ENCODE measurements around the gene TMEM167A. TPM values are rescaled to one million over a fixed set of nuclear protein-coding genes. Genes with fewer than 3 reads are reported as not detected.
"Not testable (repeated sequence)": the region's sequence is repeated elsewhere in the genome, so short reads cannot be mapped to it uniquely, and the experiment has no call there.

The TMEM167A gene
- total RNA-seq, 1 experiment from 2014 or later = 144 TPM

DNA sequence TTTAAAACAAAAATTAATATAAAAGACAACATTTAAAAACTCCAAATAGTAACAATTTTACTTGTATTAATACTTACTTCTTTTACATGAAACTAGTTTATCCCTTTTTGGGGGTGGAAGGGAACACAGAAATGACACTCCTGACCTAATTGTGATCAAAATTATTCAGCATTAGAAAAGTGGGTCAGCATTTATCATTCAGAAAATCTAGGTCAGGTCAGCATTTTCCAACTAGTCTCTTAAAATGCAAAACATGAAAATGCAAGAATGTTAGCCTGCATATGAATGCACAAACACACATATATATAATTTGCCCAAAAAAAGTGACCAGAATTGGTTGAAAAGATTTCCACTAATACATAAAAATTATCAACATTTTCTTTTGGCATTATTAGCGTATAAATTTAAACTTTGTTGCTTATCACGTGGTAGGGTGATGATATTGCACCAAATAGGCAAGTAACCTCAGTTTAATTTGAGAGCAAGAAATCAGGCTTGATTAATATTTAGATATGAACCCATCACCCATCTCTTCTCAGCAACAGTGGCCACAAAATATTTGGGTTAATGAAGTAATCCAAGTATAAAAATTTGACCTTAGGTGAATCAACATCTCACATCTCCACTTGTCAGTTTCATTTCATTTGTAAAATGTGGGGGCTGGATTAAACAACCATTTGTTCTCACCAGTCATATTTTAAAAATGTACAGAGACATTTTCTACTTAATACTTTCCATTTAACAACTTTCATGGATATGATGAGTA, 5.7 kb downstream of the TMEM167A start:
- peaks cover 9% of the 10 kb centered on the region for H3K4me1 ChIP-seq (replicated peaks)
- H3K9me3 ChIP-seq (replicated peaks) = no peaks in the 10 kb centered on the region
- H3K27me3 ChIP-seq (replicated peaks) = no peaks in the 10 kb centered on the region
- DNase-seq (ENCODE audit: low read depth in 1 of 2, low spot score in 2 of 2) = no peak
- H3K27ac ChIP-seq = no peak overlapping the region
- no peak overlapping the region for H3K4me3 ChIP-seq
- H3K36me3 ChIP-seq = peaks cover 21% of the 10 kb centered on the region

DNA sequence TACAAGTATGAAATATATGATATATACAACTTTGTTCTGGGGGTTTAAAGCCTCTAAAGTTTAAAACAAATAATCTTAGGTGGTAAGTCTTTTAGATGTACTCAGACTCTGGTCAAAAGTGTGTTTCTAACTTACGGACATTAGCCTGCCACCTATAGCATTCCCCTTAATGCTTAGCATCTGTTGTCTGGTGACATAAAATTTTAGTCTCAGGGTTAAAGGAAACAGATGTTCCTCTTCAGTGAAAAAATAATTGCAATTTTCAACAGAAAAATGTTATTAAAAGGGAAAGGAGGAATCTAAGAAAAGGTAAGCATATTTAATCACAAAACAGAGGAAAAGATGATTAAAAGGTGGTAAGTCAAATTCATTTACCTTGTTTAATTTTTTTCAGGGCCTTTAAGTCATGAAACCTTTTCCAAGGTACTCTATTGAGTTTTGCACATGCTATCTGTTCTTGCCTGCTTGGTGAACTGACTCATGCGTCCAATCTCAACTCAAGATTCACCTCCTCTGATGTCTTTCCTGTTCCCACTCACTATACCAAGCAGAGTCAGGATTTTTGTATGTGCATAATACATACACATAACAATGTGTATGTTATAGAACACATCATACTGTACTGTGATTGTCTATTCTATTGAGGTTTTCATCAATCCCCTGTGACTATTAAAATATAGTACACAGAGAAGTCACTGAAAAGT, 7.9 kb downstream of the TMEM167A start:
- H3K4me1 ChIP-seq (replicated peaks) = peaks cover 9% of the 10 kb centered on the region
- H3K4me3 ChIP-seq = no peak overlapping the region
- peaks cover 18% of the 10 kb centered on the region for H3K36me3 ChIP-seq
- no peak for DNase-seq (ENCODE audit: low read depth in 1 of 2, low spot score in 2 of 2)
- H3K27me3 ChIP-seq (replicated peaks) = no peaks in the 10 kb centered on the region
- no peaks in the 10 kb centered on the region for H3K9me3 ChIP-seq (replicated peaks)
- H3K27ac ChIP-seq = no peak overlapping the region

- not testable (repeated sequence) for H3K27me3 ChIP-seq (replicated peaks); H3K4me1 ChIP-seq (replicated peaks); DNase-seq (ENCODE audit: low read depth in 1 of 2, low spot score in 2 of 2); H3K27ac ChIP-seq; H3K9me3 ChIP-seq (replicated peaks); H3K4me3 ChIP-seq
- H3K36me3 ChIP-seq = peaks cover 16% of the 10 kb centered on the region
Measured at GRCh38 chr5:83067377-83067776, 9.8 kb downstream of the TMEM167A start.

GRCh38 chr5:83066548-83067110, 10.6 kb downstream of the TMEM167A start:
- Histone ChIP-seq H3K36me3 (peaks cover 22% of the 10 kb centered on the region), H3K4me1 (replicated peaks) (peaks cover 9% of the 10 kb centered on the region)
- no peak for DNase-seq (ENCODE audit: low read depth in 1 of 2, low spot score in 2 of 2)

DNA sequence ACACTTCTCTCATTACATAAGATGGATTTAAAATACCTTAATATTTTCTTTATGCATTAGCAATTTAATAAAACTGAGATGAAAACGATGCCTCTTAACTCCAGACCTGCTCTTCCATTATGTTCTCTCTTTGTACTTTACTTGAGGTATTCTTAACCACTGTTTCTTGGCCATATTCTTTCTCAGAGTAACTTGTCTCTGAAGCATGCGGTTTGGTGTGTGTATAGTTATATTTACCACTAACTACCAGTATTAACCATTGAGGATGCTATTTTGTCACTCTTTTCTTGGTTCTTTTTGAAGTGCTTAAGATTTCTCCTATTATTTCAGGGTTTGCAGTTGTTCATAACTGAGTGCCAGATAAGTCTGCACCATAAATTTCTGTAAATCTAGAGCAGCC, 17.9 kb downstream of the TMEM167A start:
- no peak overlapping the region for H3K27ac ChIP-seq
- H3K36me3 ChIP-seq = peaks cover 55% of the 10 kb centered on the region
- no peak overlapping the region for H3K4me3 ChIP-seq
- DNase-seq (ENCODE audit: low read depth in 1 of 2, low spot score in 2 of 2) = no peak
- no peaks in the 10 kb centered on the region for H3K27me3 ChIP-seq (replicated peaks)
- H3K9me3 ChIP-seq (replicated peaks) = 0 out of 2 replicates have a peak, but pooled peaks cover 2% of the 10 kb centered on the region
- H3K4me1 ChIP-seq (replicated peaks) = peaks cover 3% of the 10 kb centered on the region; the same call in 1 of the 2 replicates

More at GRCh38 chr5:83066548-83067110, 10.6 kb downstream of the TMEM167A start:
- no peak overlapping the region for H3K4me3 ChIP-seq
- no peaks in the 10 kb centered on the region for H3K9me3 ChIP-seq (replicated peaks)
- H3K27me3 ChIP-seq (replicated peaks) = no peaks in the 10 kb centered on the region
- no peak overlapping the region for H3K27ac ChIP-seq

DNA sequence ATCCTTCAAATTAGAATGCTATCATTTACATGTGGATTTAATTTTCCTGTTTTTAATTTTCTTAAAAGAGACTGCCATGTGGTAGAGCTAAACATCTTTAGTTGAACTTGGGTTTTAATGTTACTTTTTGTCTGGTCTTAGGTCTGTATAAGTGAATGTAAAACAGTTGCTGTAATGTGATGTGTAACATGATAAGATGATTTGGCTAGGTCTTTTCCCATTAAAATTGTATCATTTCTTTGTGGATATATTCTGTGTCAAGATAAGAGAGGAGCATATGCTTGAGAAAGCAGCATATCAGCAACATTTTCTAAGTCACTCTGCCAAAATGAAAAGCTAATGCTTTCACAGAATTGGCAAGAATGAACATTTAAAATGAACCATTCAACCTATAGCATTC, 18.5 kb downstream of the TMEM167A start:
- H3K27me3 ChIP-seq (replicated peaks) = no peaks in the 10 kb centered on the region
- H3K27ac ChIP-seq = no peak overlapping the region
- peaks cover 3% of the 10 kb centered on the region; the same call in 1 of the 2 replicates for H3K4me1 ChIP-seq (replicated peaks)
- no peak for DNase-seq (ENCODE audit: low read depth in 1 of 2, low spot score in 2 of 2)
- H3K9me3 ChIP-seq (replicated peaks) = 0 out of 2 replicates have a peak, but pooled peaks cover 2% of the 10 kb centered on the region
- peaks cover 59% of the 10 kb centered on the region for H3K36me3 ChIP-seq
- no peak overlapping the region for H3K4me3 ChIP-seq

DNA sequence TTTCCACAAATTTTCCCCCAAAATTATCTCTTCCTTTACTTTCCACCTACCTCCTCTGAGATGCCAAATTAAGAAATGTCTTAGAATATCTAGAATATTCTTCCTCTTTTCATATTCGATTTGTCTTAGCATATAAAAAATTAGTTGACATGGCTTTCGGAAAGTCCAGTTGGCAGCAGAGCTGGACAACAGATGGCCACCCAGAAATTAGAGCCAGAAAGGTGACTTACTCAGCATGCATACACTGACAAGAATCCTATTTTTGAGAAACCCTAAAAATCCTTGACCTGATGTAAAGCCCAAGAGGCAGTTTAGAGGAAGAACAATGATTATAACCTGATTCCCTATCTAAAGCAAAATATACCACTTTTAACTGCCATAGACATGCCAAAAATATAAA, 22.0 kb downstream of the TMEM167A start:
- Histone ChIP-seq H3K9me3 (replicated peaks) (0 out of 2 replicates have a peak, but pooled peaks cover 2% of the 10 kb centered on the region), H3K27ac (no peak overlapping the region), H3K36me3 (peaks cover 52% of the 10 kb centered on the region), H3K4me3 (no peak overlapping the region), H3K4me1 (replicated peaks) (peaks cover 3% of the 10 kb centered on the region; the same call in 1 of the 2 replicates), H3K27me3 (replicated peaks) (no peaks in the 10 kb centered on the region)
- DNase-seq (ENCODE audit: low read depth in 1 of 2, low spot score in 2 of 2) = no peak

DNA sequence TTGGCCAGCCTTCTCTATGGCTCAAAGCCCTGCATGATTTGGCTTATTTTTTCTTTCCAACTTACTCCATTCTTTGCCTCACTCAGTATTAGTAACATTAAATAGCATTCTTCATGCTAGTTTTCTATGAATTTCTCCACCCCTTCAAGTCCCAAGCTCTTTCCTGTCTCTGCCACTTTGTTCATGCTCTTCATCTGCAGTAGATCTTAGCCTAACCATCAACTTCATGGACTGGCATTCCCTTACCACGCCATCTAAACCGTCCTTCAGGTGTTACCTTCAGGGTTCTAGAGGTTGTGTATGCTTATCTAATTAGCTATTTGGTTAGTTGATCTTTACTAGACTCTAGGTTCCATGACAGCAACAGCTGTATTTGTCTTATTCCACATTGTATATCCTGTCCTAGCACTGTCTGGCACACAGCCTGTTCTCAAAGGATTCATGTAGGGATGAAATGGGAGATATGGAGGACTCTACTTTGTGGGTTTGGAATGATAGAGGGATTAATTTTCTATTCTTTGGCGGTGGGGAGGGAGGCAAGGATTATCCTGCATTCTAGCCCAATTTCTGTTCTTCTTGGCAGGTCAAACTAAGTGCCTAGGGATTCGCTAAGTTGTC, 26.4 kb downstream of the TMEM167A start:
- H3K4me3 ChIP-seq = no peak overlapping the region
- peaks cover 42% of the 10 kb centered on the region for H3K36me3 ChIP-seq
- no peak overlapping the region for H3K27ac ChIP-seq
- H3K27me3 ChIP-seq (replicated peaks) = no peaks in the 10 kb centered on the region
- H3K4me1 ChIP-seq (replicated peaks) = no peaks in the 10 kb centered on the region
- DNase-seq (ENCODE audit: low read depth in 1 of 2, low spot score in 2 of 2) = no peak
- H3K9me3 ChIP-seq (replicated peaks) = no peaks in the 10 kb centered on the region

GRCh38 chr5:83049370-83049885, 27.8 kb downstream of the TMEM167A start:
- H3K27me3 ChIP-seq (replicated peaks) = no peaks in the 10 kb centered on the region
- H3K4me1 ChIP-seq (replicated peaks) = no peaks in the 10 kb centered on the region
- H3K36me3 ChIP-seq = peaks cover 38% of the 10 kb centered on the region
- H3K9me3 ChIP-seq (replicated peaks) = no peaks in the 10 kb centered on the region
- no peak for DNase-seq (ENCODE audit: low read depth in 1 of 2, low spot score in 2 of 2)
- no peak overlapping the region for H3K27ac ChIP-seq
- H3K4me3 ChIP-seq = no peak overlapping the region

DNA sequence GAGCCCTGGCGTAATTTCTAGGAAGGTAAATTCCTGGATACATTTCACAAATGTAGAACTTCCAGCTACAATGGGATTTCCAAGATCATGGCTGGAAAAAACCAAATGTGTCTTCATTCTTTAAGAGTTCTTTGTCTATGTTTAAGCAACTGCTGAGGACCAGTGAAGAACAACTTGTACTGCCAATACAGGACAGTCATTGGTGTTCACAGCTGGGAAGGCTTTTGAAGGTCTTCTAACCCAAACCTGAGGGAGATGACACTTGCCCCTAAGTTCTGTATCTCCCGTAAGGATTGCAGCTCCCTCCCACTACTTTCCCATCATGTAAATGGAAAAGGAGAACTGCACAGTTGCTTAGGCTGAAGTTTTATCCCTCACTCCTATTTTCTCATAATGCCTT, 28.4 kb downstream of the TMEM167A start:
- H3K4me1 ChIP-seq (replicated peaks) = no peaks in the 10 kb centered on the region
- H3K27ac ChIP-seq = no peak overlapping the region
- no peaks in the 10 kb centered on the region for H3K27me3 ChIP-seq (replicated peaks)
- no peak overlapping the region for H3K4me3 ChIP-seq
- H3K36me3 ChIP-seq = peaks cover 32% of the 10 kb centered on the region
- no peaks in the 10 kb centered on the region for H3K9me3 ChIP-seq (replicated peaks)
- DNase-seq (ENCODE audit: low read depth in 1 of 2, low spot score in 2 of 2) = no peak

DNA sequence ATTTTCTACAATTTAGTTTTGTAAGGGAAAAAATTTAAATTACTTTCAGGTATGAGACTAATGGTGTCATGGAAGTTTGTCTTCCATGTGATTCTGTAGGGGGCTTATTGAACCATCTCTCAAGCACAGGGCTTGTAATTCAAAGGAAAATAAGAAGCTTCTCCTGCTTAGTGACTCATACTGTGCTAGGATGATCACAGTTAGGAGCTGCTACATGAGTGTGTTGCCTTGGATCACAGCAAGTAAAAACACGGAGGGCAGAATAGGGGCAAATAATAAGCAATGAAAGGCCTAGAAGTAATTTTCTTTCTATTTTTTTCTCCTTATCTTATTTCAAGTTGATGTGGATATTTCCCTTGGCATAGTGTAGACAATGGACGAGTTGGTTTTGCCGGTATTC, 28.9 kb downstream of the TMEM167A start:
- Histone ChIP-seq H3K27me3 (replicated peaks) (no peaks in the 10 kb centered on the region), H3K27ac (no peak overlapping the region), H3K4me3 (no peak overlapping the region), H3K4me1 (replicated peaks) (no peaks in the 10 kb centered on the region), H3K9me3 (replicated peaks) (no peaks in the 10 kb centered on the region), H3K36me3 (peaks cover 31% of the 10 kb centered on the region)
- no peak for DNase-seq (ENCODE audit: low read depth in 1 of 2, low spot score in 2 of 2)

- H3K9me3 ChIP-seq (replicated peaks) = no peaks in the 10 kb centered on the region
- no peaks in the 10 kb centered on the region for H3K4me1 ChIP-seq (replicated peaks)
- no peak overlapping the region for H3K4me3 ChIP-seq
- H3K27ac ChIP-seq = no peak overlapping the region
- DNase-seq (ENCODE audit: low read depth in 1 of 2, low spot score in 2 of 2) = no peak
- peaks cover 10% of the 10 kb centered on the region for H3K36me3 ChIP-seq
- no peaks in the 10 kb centered on the region for H3K27me3 ChIP-seq (replicated peaks)
Measured at GRCh38 chr5:83044926-83045325, 32.3 kb downstream of the TMEM167A start.

DNA sequence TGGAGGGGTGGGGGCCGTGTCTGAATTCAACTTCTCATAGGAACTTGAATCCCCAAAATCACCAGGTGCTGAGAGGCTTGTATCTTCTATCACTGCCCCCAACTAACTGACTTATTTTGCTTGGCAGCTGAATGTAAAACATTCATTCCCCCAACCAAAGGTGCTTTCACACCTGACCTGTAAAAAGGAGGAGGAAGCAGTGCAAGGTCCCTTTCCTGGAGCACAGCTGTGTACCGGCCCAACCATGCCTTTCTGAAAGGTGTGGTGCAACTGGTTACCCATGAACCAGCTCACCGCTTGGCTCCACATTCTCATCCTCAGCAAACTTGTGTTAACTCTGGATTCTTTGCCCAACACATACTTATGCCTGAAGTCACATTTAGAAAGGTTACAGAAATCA, 34.7 kb downstream of the TMEM167A start:
- DNase-seq (ENCODE audit: low read depth in 1 of 2, low spot score in 2 of 2) = no peak

More for the DNA sequence above, 34.7 kb downstream of the TMEM167A start:
- Histone ChIP-seq H3K36me3 (no peaks in the 10 kb centered on the region), H3K9me3 (replicated peaks) (no peaks in the 10 kb centered on the region), H3K4me1 (replicated peaks) (no peaks in the 10 kb centered on the region), H3K4me3 (no peak overlapping the region), H3K27ac (no peak overlapping the region), H3K27me3 (replicated peaks) (no peaks in the 10 kb centered on the region)
